Thyroid gland (tissue), 4 donors: ENCODE measurements around the gene SEZ6L. TPM values are rescaled to one million over a fixed set of nuclear protein-coding genes. Genes with fewer than 3 reads are reported as not detected.
A peak's percentile ranks its signal among the peaks of the same experiment; 100 is the strongest.

ENCODE experiments used
- DNase-seq, 2 donors: peaks; one replicate each; pipeline ENCODE4 v3.0.0-alpha.2; 2019
- H3K27ac ChIP-seq, 3 donors: fragments of 200-600 bp; sonication (generic); 1 replicate in 2 of 3; 2 replicates in 1 of 3; pipeline ENCODE4 v1.5.1; 2016 to 2019; ENCODE audit warnings: mild to moderate bottlenecking in 1 of 3, moderate library complexity in 1 of 3
- H3K27me3 ChIP-seq: fragments of 200-600 bp; sonication (generic); one replicate; pipeline ENCODE4 v1.5.1; 2019
- H3K36me3 ChIP-seq, 2 donors: fragments of 200-600 bp; sonication (generic); one replicate each; pipeline ENCODE4 v1.5.1; 2016 to 2019
- H3K4me1 ChIP-seq, 2 donors: fragments of 200-600 bp; sonication (generic); one replicate each; pipeline ENCODE4 v1.5.1; 2017 to 2019
- H3K4me3 ChIP-seq, 3 donors: fragments of 200-600 bp; sonication (generic); replicated peaks in 1 of 3; 1 replicate in 2 of 3; 2 replicates in 1 of 3; pipeline ENCODE4 v1.5.1; 2016; ENCODE audit warnings: mild to moderate bottlenecking in 1 of 3
- H3K9me3 ChIP-seq: fragments of 200-600 bp; sonication (generic); one replicate; pipeline ENCODE4 v1.5.1; 2017
- POLR2A ChIP-seq, 2 donors: fragments of 450-650 bp; IDR thresholded peaks; one replicate each; pipeline ENCODE4 v1.6.1; 2017; ENCODE audit warnings: antibody characterized with exemption in 2 of 2, mild to moderate bottlenecking in 2 of 2, moderate library complexity in 1 of 2
- WGBS, 2 donors: methylation state at CpG; one replicate each; pipeline ENCODE4 v1.1.5; 2017; 5-methylcytosine and 5-hydroxymethylcytosine counted together
- intact Hi-C: fragments of 100-400 bp; cut with DNase I; formaldehyde crosslinking; loops from one replicate; pipeline ENCODE4 v1.15.1; 2023
- total RNA-seq, 4 donors: library from RNA; depleted of rRNA; stranded (reverse); fragments of >200 nt; gene quantifications; one replicate each; pipeline ENCODE4 v1.2.3, GENCODE V29; 2016
- TF ChIP-seq, protein P1 (sequence below), 6 experiments: fragments of 200-600 bp in 3 of 6; fragments of 450-650 bp in 3 of 6; sonication (generic) in 3 of 6; IDR thresholded peaks; one replicate each; pipeline ENCODE4 v1.5.1; 2016 to 2019; ENCODE audit warnings: antibody characterized with exemption in 6 of 6, mild to moderate bottlenecking in 2 of 6, inconsistent platforms in 1 of 6, moderate library complexity in 1 of 6

SEZ6L gene
- total RNA-seq, 4 donors from 2014 or later: 0.13 to 0.22 (median 0.17) TPM; not detected in 1

GRCh38 chr22:26246552-26246951 lies 77.3 kb downstream of the SEZ6L start:
- H3K27me3 ChIP-seq: no peaks in the 10 kb centered on the region
- H3K27ac ChIP-seq: no peak overlapping the region
- no peak overlapping the region for H3K4me3 ChIP-seq
- no peak for TF ChIP-seq POLR2A (IDR thresholded peaks at IDR 0.05)
- TF ChIP-seq, protein P1, sequence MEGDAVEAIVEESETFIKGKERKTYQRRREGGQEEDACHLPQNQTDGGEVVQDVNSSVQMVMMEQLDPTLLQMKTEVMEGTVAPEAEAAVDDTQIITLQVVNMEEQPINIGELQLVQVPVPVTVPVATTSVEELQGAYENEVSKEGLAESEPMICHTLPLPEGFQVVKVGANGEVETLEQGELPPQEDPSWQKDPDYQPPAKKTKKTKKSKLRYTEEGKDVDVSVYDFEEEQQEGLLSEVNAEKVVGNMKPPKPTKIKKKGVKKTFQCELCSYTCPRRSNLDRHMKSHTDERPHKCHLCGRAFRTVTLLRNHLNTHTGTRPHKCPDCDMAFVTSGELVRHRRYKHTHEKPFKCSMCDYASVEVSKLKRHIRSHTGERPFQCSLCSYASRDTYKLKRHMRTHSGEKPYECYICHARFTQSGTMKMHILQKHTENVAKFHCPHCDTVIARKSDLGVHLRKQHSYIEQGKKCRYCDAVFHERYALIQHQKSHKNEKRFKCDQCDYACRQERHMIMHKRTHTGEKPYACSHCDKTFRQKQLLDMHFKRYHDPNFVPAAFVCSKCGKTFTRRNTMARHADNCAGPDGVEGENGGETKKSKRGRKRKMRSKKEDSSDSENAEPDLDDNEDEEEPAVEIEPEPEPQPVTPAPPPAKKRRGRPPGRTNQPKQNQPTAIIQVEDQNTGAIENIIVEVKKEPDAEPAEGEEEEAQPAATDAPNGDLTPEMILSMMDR (IDR thresholded peaks at IDR 0.05): no peak
- no peaks in the 10 kb centered on the region for H3K9me3 ChIP-seq
- DNase-seq: no peak
- no peaks in the 10 kb centered on the region for H3K4me1 ChIP-seq
- 83 to 85% methylated on average over 7 of the region's 7 CpGs for WGBS, 2 donors
- H3K36me3 ChIP-seq: no peaks in the 10 kb centered on the region
- intact Hi-C loops: no loop called here

DNA sequence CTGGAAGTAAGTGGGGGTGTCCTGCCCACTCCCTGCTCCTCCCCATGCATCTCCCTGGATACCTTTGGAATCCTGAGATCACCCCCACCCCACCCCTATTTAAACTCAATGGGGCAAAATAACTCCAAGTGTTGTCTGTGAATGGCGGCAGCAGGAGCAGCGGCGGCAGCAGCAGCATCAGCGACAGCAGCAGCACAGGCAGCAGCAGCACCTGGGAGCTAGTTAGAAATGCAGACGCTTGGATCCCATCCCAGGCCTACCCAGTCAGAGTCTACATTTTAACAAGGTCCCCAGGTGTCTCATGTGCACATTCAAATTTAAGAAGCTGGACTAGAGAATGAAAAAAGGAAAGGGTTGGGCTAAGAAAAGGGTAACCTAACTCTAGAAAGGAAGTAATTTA lies 82.6 kb downstream of the SEZ6L start:
- Histone ChIP-seq H3K27ac (no peak overlapping the region), H3K27me3 (no peaks in the 10 kb centered on the region), H3K36me3 (no peaks in the 10 kb centered on the region), H3K4me3 (no peak overlapping the region), H3K4me1 (no peaks in the 10 kb centered on the region), H3K9me3 (no peaks in the 10 kb centered on the region)
- TF ChIP-seq, protein P1 (IDR thresholded peaks at IDR 0.05): no peak
- TF ChIP-seq POLR2A (IDR thresholded peaks at IDR 0.05): no peak
- no peak for DNase-seq
- intact Hi-C loops: no loop called here
- 65 to 74% methylated on average over 5 of the region's 5 CpGs for WGBS, 2 donors

DNA sequence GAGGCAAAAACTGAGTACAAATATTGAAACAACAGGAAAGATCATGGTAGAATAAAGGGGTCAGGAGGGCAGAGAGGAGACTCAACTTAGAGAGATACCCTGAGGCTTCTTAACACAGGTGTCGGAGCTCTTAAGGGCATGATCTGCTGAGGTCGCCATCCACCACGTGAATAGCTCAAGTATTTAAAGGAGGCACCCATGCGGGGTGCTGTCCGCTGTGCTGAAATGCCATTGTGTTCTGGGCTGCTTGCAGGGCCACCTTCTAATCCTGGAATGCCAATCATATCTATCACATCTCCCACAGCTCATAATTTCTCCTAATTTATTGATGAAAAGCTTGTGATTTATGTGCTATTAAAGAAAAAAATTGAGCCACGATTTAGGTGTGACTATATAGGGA lies 90.2 kb downstream of the SEZ6L start:
- peak in 1 of 2 donors; percentile 5 for DNase-seq
- H3K27ac ChIP-seq: no peak overlapping the region
- no peaks in the 10 kb centered on the region for H3K9me3 ChIP-seq
- no peaks in the 10 kb centered on the region for H3K36me3 ChIP-seq
- no peaks in the 10 kb centered on the region for H3K4me1 ChIP-seq
- intact Hi-C loops: no loop called here
- 1 to 4% methylated on average over 6 of the region's 6 CpGs for WGBS, 2 donors
- H3K4me3 ChIP-seq: no peak overlapping the region
- H3K27me3 ChIP-seq: no peaks in the 10 kb centered on the region
- TF ChIP-seq, protein P1 (IDR thresholded peaks at IDR 0.05): no peak
- TF ChIP-seq POLR2A (IDR thresholded peaks at IDR 0.05): no peak

GRCh38 chr22:26264162-26264561 lies 94.9 kb downstream of the SEZ6L start:
- H3K36me3 ChIP-seq: no peaks in the 10 kb centered on the region
- no peak overlapping the region for H3K27ac ChIP-seq
- H3K27me3 ChIP-seq: no peaks in the 10 kb centered on the region
- 21 to 67% methylated on average over 1 of the region's 1 CpG for WGBS, 2 donors
- H3K4me3 ChIP-seq: no peak overlapping the region
- no peak for DNase-seq
- intact Hi-C loops: no loop called here
- H3K9me3 ChIP-seq: no peaks in the 10 kb centered on the region
- TF ChIP-seq, protein P1 (IDR thresholded peaks at IDR 0.05): no peak
- no peak for TF ChIP-seq POLR2A (IDR thresholded peaks at IDR 0.05)
- H3K4me1 ChIP-seq: no peaks in the 10 kb centered on the region

- intact Hi-C loops: no loop called here
- TF ChIP-seq POLR2A (IDR thresholded peaks at IDR 0.05): no peak
- TF ChIP-seq, protein P1 (IDR thresholded peaks at IDR 0.05): no peak
- Histone ChIP-seq H3K4me3 (no peak overlapping the region), H3K4me1 (no peaks in the 10 kb centered on the region), H3K27me3 (no peaks in the 10 kb centered on the region), H3K9me3 (no peaks in the 10 kb centered on the region), H3K36me3 (no peaks in the 10 kb centered on the region), H3K27ac (no peak overlapping the region)
- DNase-seq: no peak
- WGBS, 2 donors: 71 to 77% methylated on average over 7 of the region's 7 CpGs
Observed at GRCh38 chr22:26265281-26265680, 96.0 kb downstream of the SEZ6L start.
